PFSK-1 (cell line): ENCODE data around the gene IKBIP.

ENCODE experiments used
- POLR2AphosphoS5 ChIP-seq: IDR thresholded peaks from 2 replicates; pipeline ENCODE4 v1.6.1; 2012; ENCODE audit warnings: low read depth, mild to moderate bottlenecking, control low read depth, low read length, moderate library complexity
- REST ChIP-seq, 2 experiments: IDR thresholded peaks; 2 replicates each; pipeline versions ENCODE4 v1.6.1 to v1.8.0; 2011 to 2012; ENCODE audit warnings: low read depth in 2 of 2, low read length in 2 of 2, control low read depth in 1 of 2, inconsistent platforms in 1 of 2, mild to moderate bottlenecking in 1 of 2, moderate library complexity in 1 of 2; ENCODE audit not compliant: insufficient read depth in 1 of 2
- SIN3A ChIP-seq: IDR thresholded peaks from 2 replicates; pipeline ENCODE4 v1.6.1; 2012; ENCODE audit warnings: mild to moderate bottlenecking, low read length, moderate library complexity, borderline replicate concordance; ENCODE audit not compliant: insufficient read depth
- TAF1 ChIP-seq: IDR thresholded peaks from 2 replicates; pipeline ENCODE4 v1.6.1; 2012; ENCODE audit warnings: low read length, control low read depth, borderline replicate concordance; ENCODE audit not compliant: insufficient read depth

- TF ChIP-seq TAF1 (no peak), POLR2AphosphoS5 (no peak), REST (IDR thresholded peaks at IDR 0.05; ENCODE audit: insufficient read depth in 1 of 2, low read depth in 2 of 2, low read length in 2 of 2) (no peak), SIN3A (no peak)
Observed at GRCh38 chr12:98651328-98651727, 6.7 kb upstream of the IKBIP start.
